HG03175 (cell line): Measurements from ENCODE around the gene MTHFR.

Experiments used
- ATAC-seq: cut with Tn5 transposase; IDR thresholded peaks from one replicate; pipeline ENCODE4 v1.9.1; 2021; ENCODE audit warnings: mild to moderate bottlenecking, moderate library complexity; ENCODE audit not compliant: unreplicated experiment

Gene MTHFR

GRCh38 chr1:11736746-11737639 lies 68.8 kb downstream of the MTHFR start:
- no peak for ATAC-seq

GRCh38 chr1:11735854-11736745 lies 69.7 kb downstream of the MTHFR start, which contains the start of gene AGTRAP:
TSS of gene AGTRAP (plus strand) at chr1:11736136. CDS start at chr1:11736209, 73 bp downstream.
- peak; percentile 74 for ATAC-seq
